ENCODE data around the gene SPTLC2. TPM values are rescaled to one million over a fixed set of nuclear protein-coding genes. Genes with fewer than 3 reads are reported as not detected.
"Not testable (repeated sequence)": the region's sequence is repeated elsewhere in the genome, so short reads cannot be mapped to it uniquely, and the experiment has no call there.

SPTLC2 gene
- total and polyA plus RNA-seq, 4 donors, result 2.3 to 45.4 (median 20.5) TPM

- intact Hi-C loops (cut with DNase I), result no loop called here
- ATAC-seq (ENCODE audit: low FRiP score), result no peak
- H3K27me3 ChIP-seq (ENCODE audit: control insufficient read depth in 1 of 2, insufficient read depth in 2 of 2, low read length in 1 of 2), result no peaks in the 10 kb centered on the region
- H3K9me3 ChIP-seq (ENCODE audit: control insufficient read depth, low read length), result no peaks in the 10 kb centered on the region
- H3K4me1 ChIP-seq (ENCODE audit: control insufficient read depth in 1 of 2, insufficient read depth in 2 of 2, low read length in 2 of 2), result no peaks in the 10 kb centered on the region
- H3K36me3 ChIP-seq (ENCODE audit: control insufficient read depth in 1 of 2, insufficient read depth in 2 of 2, low read length in 1 of 2), result no peaks in the 10 kb centered on the region
- 69 to 71% methylated on average over 1 of the region's 1 CpG for WGBS, 2 donors
- H3K27ac ChIP-seq (ENCODE audit: low read depth in 1 of 2, low read length in 2 of 2), result no peak overlapping the region
- DNase-seq, result no peak
- H3K4me3 ChIP-seq (ENCODE audit: low read length in 2 of 2), result no peak overlapping the region
These were observed 13.4 kb downstream of the SPTLC2 start for GRCh38 chr14:77603031-77603430.

GRCh38 chr14:77601846-77602619 lies 14.4 kb downstream of the SPTLC2 start:
- 92 to 94% methylated on average over 12 of the region's 12 CpGs for WGBS, 2 donors
- DNase-seq, result no peak
- intact Hi-C loops (cut with DNase I), result no loop called here

GRCh38 chr14:77599889-77600288 lies 16.5 kb downstream of the SPTLC2 start:
- no peak for ATAC-seq (ENCODE audit: low FRiP score)
- intact Hi-C loops (cut with DNase I), result no loop called here
- no peaks in the 10 kb centered on the region for H3K9me3 ChIP-seq (ENCODE audit: control insufficient read depth, low read length)

More at GRCh38 chr14:77601846-77602619, 14.4 kb downstream of the SPTLC2 start:
- Histone ChIP-seq H3K4me3 (ENCODE audit: low read length in 2 of 2) (no peak overlapping the region), H3K36me3 (ENCODE audit: control insufficient read depth in 1 of 2, insufficient read depth in 2 of 2, low read length in 1 of 2) (no peaks in the 10 kb centered on the region), H3K27ac (ENCODE audit: low read depth in 1 of 2, low read length in 2 of 2) (no peak overlapping the region), H3K9me3 (ENCODE audit: control insufficient read depth, low read length) (no peaks in the 10 kb centered on the region), H3K4me1 (ENCODE audit: control insufficient read depth in 1 of 2, insufficient read depth in 2 of 2, low read length in 2 of 2) (no peaks in the 10 kb centered on the region), H3K27me3 (ENCODE audit: control insufficient read depth in 1 of 2, insufficient read depth in 2 of 2, low read length in 1 of 2) (no peaks in the 10 kb centered on the region)
- no peak for ATAC-seq (ENCODE audit: low FRiP score)

GRCh38 chr14:77598366-77599070 lies 17.9 kb downstream of the SPTLC2 start:
- H3K4me1 ChIP-seq (ENCODE audit: control insufficient read depth in 1 of 2, insufficient read depth in 2 of 2, low read length in 2 of 2), result no peaks in the 10 kb centered on the region
- ATAC-seq (ENCODE audit: low FRiP score), result no peak
- H3K27ac ChIP-seq (ENCODE audit: low read depth in 1 of 2, low read length in 2 of 2), result no peak overlapping the region
- no peaks in the 10 kb centered on the region for H3K27me3 ChIP-seq (ENCODE audit: control insufficient read depth in 1 of 2, insufficient read depth in 2 of 2, low read length in 1 of 2)
- intact Hi-C loops (cut with DNase I), result no loop called here
- no peak overlapping the region for H3K4me3 ChIP-seq (ENCODE audit: low read length in 2 of 2)
- no peaks in the 10 kb centered on the region for H3K9me3 ChIP-seq (ENCODE audit: control insufficient read depth, low read length)
- peaks cover 2 to 6% of the 10 kb centered on the region in 2 donors for H3K36me3 ChIP-seq (ENCODE audit: control insufficient read depth in 1 of 2, insufficient read depth in 2 of 2, low read length in 1 of 2)
- DNase-seq, result no peak
- 68 to 76% methylated on average over 4 of the region's 4 CpGs for WGBS, 2 donors

More at GRCh38 chr14:77599889-77600288, 16.5 kb downstream of the SPTLC2 start:
- Histone ChIP-seq H3K27ac (ENCODE audit: low read depth in 1 of 2, low read length in 2 of 2) (no peak overlapping the region), H3K36me3 (ENCODE audit: control insufficient read depth in 1 of 2, insufficient read depth in 2 of 2, low read length in 1 of 2) (peaks cover 2% of the 10 kb centered on the region in 2 donors), H3K4me3 (ENCODE audit: low read length in 2 of 2) (no peak overlapping the region), H3K4me1 (ENCODE audit: control insufficient read depth in 1 of 2, insufficient read depth in 2 of 2, low read length in 2 of 2) (no peaks in the 10 kb centered on the region), H3K27me3 (ENCODE audit: control insufficient read depth in 1 of 2, insufficient read depth in 2 of 2, low read length in 1 of 2) (no peaks in the 10 kb centered on the region)
- 65 to 68% methylated on average over 3 of the region's 3 CpGs for WGBS, 2 donors
- DNase-seq, result no peak

- no peaks in the 10 kb centered on the region for H3K9me3 ChIP-seq (ENCODE audit: control insufficient read depth, low read length)
- no peak overlapping the region for H3K4me3 ChIP-seq (ENCODE audit: low read length in 2 of 2)
- intact Hi-C loops (cut with DNase I), result no loop called here
- H3K27ac ChIP-seq (ENCODE audit: low read depth in 1 of 2, low read length in 2 of 2), result no peak overlapping the region
- H3K4me1 ChIP-seq (ENCODE audit: control insufficient read depth in 1 of 2, insufficient read depth in 2 of 2, low read length in 2 of 2), result no peaks in the 10 kb centered on the region
- DNase-seq, result no peak
- H3K36me3 ChIP-seq (ENCODE audit: control insufficient read depth in 1 of 2, insufficient read depth in 2 of 2, low read length in 1 of 2), result peaks cover 2 to 6% of the 10 kb centered on the region in 2 donors
- WGBS, 2 donors, result 61 to 63% methylated on average over 2 of the region's 2 CpGs
- no peaks in the 10 kb centered on the region for H3K27me3 ChIP-seq (ENCODE audit: control insufficient read depth in 1 of 2, insufficient read depth in 2 of 2, low read length in 1 of 2)
- no peak for ATAC-seq (ENCODE audit: low FRiP score)
These were observed 22.9 kb downstream of the SPTLC2 start for GRCh38 chr14:77593501-77593961.

- ATAC-seq (ENCODE audit: low FRiP score), result no peak
- WGBS, 2 donors, result 87 to 91% methylated on average over 6 of the region's 6 CpGs
- Histone ChIP-seq H3K27ac (ENCODE audit: low read depth in 1 of 2, low read length in 2 of 2) (no peak overlapping the region), H3K27me3 (ENCODE audit: control insufficient read depth in 1 of 2, insufficient read depth in 2 of 2, low read length in 1 of 2) (no peaks in the 10 kb centered on the region), H3K9me3 (ENCODE audit: control insufficient read depth, low read length) (no peaks in the 10 kb centered on the region), H3K4me3 (ENCODE audit: low read length in 2 of 2) (no peak overlapping the region), H3K36me3 (ENCODE audit: control insufficient read depth in 1 of 2, insufficient read depth in 2 of 2, low read length in 1 of 2) (peaks cover 2 to 6% of the 10 kb centered on the region in 2 donors), H3K4me1 (ENCODE audit: control insufficient read depth in 1 of 2, insufficient read depth in 2 of 2, low read length in 2 of 2) (no peaks in the 10 kb centered on the region)
- intact Hi-C loops (cut with DNase I), result no loop called here
- DNase-seq, result no peak
These were observed 25.5 kb downstream of the SPTLC2 start for GRCh38 chr14:77590845-77591485.

- Histone ChIP-seq H3K27me3 (ENCODE audit: control insufficient read depth in 1 of 2, insufficient read depth in 2 of 2, low read length in 1 of 2) (no peaks in the 10 kb centered on the region), H3K4me3 (ENCODE audit: low read length in 2 of 2) (no peak overlapping the region), H3K27ac (ENCODE audit: low read depth in 1 of 2, low read length in 2 of 2) (no peak overlapping the region), H3K9me3 (ENCODE audit: control insufficient read depth, low read length) (no peaks in the 10 kb centered on the region), H3K36me3 (ENCODE audit: control insufficient read depth in 1 of 2, insufficient read depth in 2 of 2, low read length in 1 of 2) (no peaks in the 10 kb centered on the region), H3K4me1 (ENCODE audit: control insufficient read depth in 1 of 2, insufficient read depth in 2 of 2, low read length in 2 of 2) (no peaks in the 10 kb centered on the region)
- 78 to 80% methylated on average over 5 of the region's 5 CpGs for WGBS, 2 donors
- DNase-seq, result no peak
- intact Hi-C loops (cut with DNase I), result no loop called here
- no peak for ATAC-seq (ENCODE audit: low FRiP score)
These were observed 27.3 kb downstream of the SPTLC2 start for GRCh38 chr14:77589099-77589498.

GRCh38 chr14:77588411-77589025 lies 27.9 kb downstream of the SPTLC2 start:
- DNase-seq; H3K36me3 ChIP-seq (ENCODE audit: control insufficient read depth in 1 of 2, insufficient read depth in 2 of 2, low read length in 1 of 2); H3K27me3 ChIP-seq (ENCODE audit: control insufficient read depth in 1 of 2, insufficient read depth in 2 of 2, low read length in 1 of 2); H3K9me3 ChIP-seq (ENCODE audit: control insufficient read depth, low read length); H3K27ac ChIP-seq (ENCODE audit: low read depth in 1 of 2, low read length in 2 of 2); H3K4me1 ChIP-seq (ENCODE audit: control insufficient read depth in 1 of 2, insufficient read depth in 2 of 2, low read length in 2 of 2); H3K4me3 ChIP-seq (ENCODE audit: low read length in 2 of 2); ATAC-seq (ENCODE audit: low FRiP score); intact Hi-C loops (cut with DNase I): not testable (repeated sequence)
- WGBS, 2 donors, result 92% methylated on average over 11 of the region's 11 CpGs

Data from aorta (tissue), 5 donors.